CD4-positive, CD25-positive, alpha-beta regulatory T cell (primary cell): ENCODE measurements around the gene UST. TPM values are rescaled to one million over a fixed set of nuclear protein-coding genes. Genes with fewer than 3 reads are reported as not detected.

Experiments used
- ATAC-seq, 2 donors: fragments of 150-1000 bp; cut with Tn5 transposase; one replicate each; pipeline ENCODE4 v1.10.0; 2021; ENCODE audit warnings: low read depth in 2 of 2, moderate number of reproducible peaks in 2 of 2, moderate library complexity in 1 of 2
- DNase-seq, 3 donors: peaks; one replicate each; pipeline versions ENCODE4 v3.0.0 to v3.0.0-alpha.2; 2012 to 2022; ENCODE audit warnings: mixed read lengths in 1 of 3
- H3K27ac ChIP-seq: one replicate; pipeline ENCODE4 v1.7.0; 2013; ENCODE audit warnings: mild to moderate bottlenecking, low read length; ENCODE audit not compliant: insufficient read depth, poor library complexity, severe bottlenecking
- H3K27me3 ChIP-seq: one replicate; pipeline ENCODE4 v1.7.0; 2013; ENCODE audit warnings: low read length; ENCODE audit not compliant: control insufficient read depth, insufficient read depth
- H3K36me3 ChIP-seq: one replicate; pipeline ENCODE4 v1.7.0; 2013; ENCODE audit warnings: mild to moderate bottlenecking, low read length, moderate library complexity; ENCODE audit not compliant: control insufficient read depth, insufficient read depth
- H3K4me1 ChIP-seq: 2 replicates; pipeline ENCODE4 v1.7.0; 2013; ENCODE audit warnings: mild to moderate bottlenecking, low read length; ENCODE audit not compliant: insufficient read depth, control insufficient read depth, poor library complexity, severe bottlenecking
- H3K4me3 ChIP-seq: one replicate; pipeline ENCODE4 v1.7.0; 2013; ENCODE audit warnings: low read depth, mild to moderate bottlenecking, low read length, moderate library complexity
- H3K9me3 ChIP-seq, 2 experiments: 1 replicate in 1 of 2; 2 replicates in 1 of 2; pipeline ENCODE4 v1.7.0; 2013; ENCODE audit warnings: low read length in 2 of 2, mild to moderate bottlenecking in 1 of 2, moderate library complexity in 1 of 2; ENCODE audit not compliant: control insufficient read depth in 2 of 2
- H3K27ac Mint-ChIP-seq, 3 donors: one replicate each; pipeline ENCODE4 v1.8.0; 2020 to 2022; ENCODE audit warnings: mild to moderate bottlenecking in 3 of 3, mixed read lengths in 3 of 3, moderate library complexity in 2 of 3
- H3K27me3 Mint-ChIP-seq: one replicate; pipeline ENCODE4 v1.8.0; 2022; ENCODE audit warnings: mild to moderate bottlenecking, mixed read lengths
- H3K36me3 Mint-ChIP-seq: one replicate; pipeline ENCODE4 v1.8.0; 2020; ENCODE audit warnings: mixed read lengths
- H3K4me1 Mint-ChIP-seq, 4 donors: one replicate each; pipeline ENCODE4 v1.8.0; 2020 to 2022; ENCODE audit warnings: mixed read lengths in 4 of 4, mild to moderate bottlenecking in 1 of 4
- H3K4me3 Mint-ChIP-seq, 4 donors: one replicate each; pipeline ENCODE4 v1.8.0; 2020 to 2022; ENCODE audit warnings: mild to moderate bottlenecking in 4 of 4, mixed read lengths in 4 of 4, moderate library complexity in 3 of 4
- H3K9me3 Mint-ChIP-seq, 7 donors: one replicate each; pipeline ENCODE4 v1.8.0; 2020 to 2022; ENCODE audit warnings: mixed read lengths in 7 of 7, mild to moderate bottlenecking in 3 of 7, moderate library complexity in 2 of 7
- polyA plus RNA-seq, 4 donors: library from polyadenylated mRNA; unstranded; fragments of 300-500 nt; fragmentation: Illumina TruSeq; gene quantifications; one replicate each; pipeline ENCODE4 v1.2.3, GENCODE V29; 2021
- total RNA-seq: library from RNA; stranded (reverse); gene quantifications from one replicate; pipeline ENCODE4 v1.2.3, GENCODE V29; 2022

The UST gene
- total and polyA plus RNA-seq, 5 donors from 2014 or later: 1.1 to 2.9 (median 2.5) TPM

GRCh38 chr6:149054559-149055194 is 307.8 kb downstream of the UST start:
- Mint-ChIP-seq H3K4me1 (peaks cover 19 to 39% (median 31%) of the 10 kb centered on the region in 4 donors), H3K36me3 (peaks cover 3% of the 10 kb centered on the region), H3K27me3 (no peaks in the 10 kb centered on the region), H3K4me3 (no peak overlapping the region), H3K9me3 (peaks cover 0 to 2% (median 0%) of the 10 kb centered on the region in 7 donors), H3K27ac (peak overlapping the region in 1 of 3 donors; percentile 79)
- Histone ChIP-seq H3K4me1 (peaks cover 17% of the 10 kb centered on the region), H3K36me3 (no peaks in the 10 kb centered on the region), H3K27me3 (no peaks in the 10 kb centered on the region), H3K4me3 (no peak overlapping the region), H3K27ac (no peak overlapping the region), H3K9me3 (no peaks in the 10 kb centered on the region)
- DNase-seq (no peak), ATAC-seq (no peak)

GRCh38 chr6:149055195-149055899 is 308.5 kb downstream of the UST start:
- H3K27me3 ChIP-seq: no peaks in the 10 kb centered on the region
- Mint-ChIP-seq H3K9me3 (peaks cover 0 to 2% (median 0%) of the 10 kb centered on the region in 7 donors), H3K27ac (no peak overlapping the region), H3K36me3 (peaks cover 3% of the 10 kb centered on the region), H3K27me3 (no peaks in the 10 kb centered on the region), H3K4me1 (peaks cover 20 to 40% (median 30%) of the 10 kb centered on the region in 4 donors), H3K4me3 (no peak overlapping the region)
- no peak overlapping the region for H3K4me3 ChIP-seq
- no peaks in the 10 kb centered on the region for H3K36me3 ChIP-seq
- H3K4me1 ChIP-seq: peaks cover 19% of the 10 kb centered on the region
- ATAC-seq (no peak), DNase-seq (no peak)
- H3K9me3 ChIP-seq: no peaks in the 10 kb centered on the region
- H3K27ac ChIP-seq: no peak overlapping the region

- peaks cover 0 to 2% (median 0%) of the 10 kb centered on the region in 7 donors for H3K9me3 Mint-ChIP-seq
- H3K27ac Mint-ChIP-seq: no peak overlapping the region
- peaks cover 3% of the 10 kb centered on the region for H3K36me3 Mint-ChIP-seq
- DNase-seq: no peak
- no peak overlapping the region for H3K27ac ChIP-seq
- no peaks in the 10 kb centered on the region for H3K27me3 ChIP-seq
- no peak overlapping the region for H3K4me3 Mint-ChIP-seq
- ATAC-seq: no peak
- no peaks in the 10 kb centered on the region for H3K9me3 ChIP-seq
- H3K4me1 Mint-ChIP-seq: peaks cover 25 to 52% (median 32%) of the 10 kb centered on the region in 4 donors
- peaks cover 34% of the 10 kb centered on the region for H3K4me1 ChIP-seq
- H3K27me3 Mint-ChIP-seq: no peaks in the 10 kb centered on the region
- H3K36me3 ChIP-seq: no peaks in the 10 kb centered on the region
- H3K4me3 ChIP-seq: no peak overlapping the region
Observed at GRCh38 chr6:149056777-149057463, 310.1 kb downstream of the UST start.

- Mint-ChIP-seq H3K36me3 (peaks cover 2% of the 10 kb centered on the region), H3K9me3 (peaks cover 0 to 2% (median 0%) of the 10 kb centered on the region in 7 donors), H3K4me1 (peaks cover 23 to 52% (median 28%) of the 10 kb centered on the region in 4 donors), H3K4me3 (no peak overlapping the region), H3K27ac (no peak overlapping the region), H3K27me3 (no peaks in the 10 kb centered on the region)
- H3K9me3 ChIP-seq: no peaks in the 10 kb centered on the region
- no peak overlapping the region for H3K4me3 ChIP-seq
- H3K27me3 ChIP-seq: no peaks in the 10 kb centered on the region
- H3K36me3 ChIP-seq: no peaks in the 10 kb centered on the region
- ATAC-seq: no peak
- no peak overlapping the region for H3K27ac ChIP-seq
- H3K4me1 ChIP-seq: peaks cover 36% of the 10 kb centered on the region
- no peak for DNase-seq
Observed at GRCh38 chr6:149057464-149057840, 310.6 kb downstream of the UST start.

GRCh38 chr6:149059557-149059956 is 312.7 kb downstream of the UST start:
- Histone ChIP-seq H3K4me1 (peaks cover 33% of the 10 kb centered on the region), H3K27me3 (no peaks in the 10 kb centered on the region), H3K9me3 (no peaks in the 10 kb centered on the region), H3K4me3 (peak overlapping the region; percentile 66), H3K36me3 (no peaks in the 10 kb centered on the region), H3K27ac (peak overlapping the region; percentile 74)
- DNase-seq (peak in 1 of 3 donors; percentile 62), ATAC-seq (no peak)
- H3K27me3 Mint-ChIP-seq: no peaks in the 10 kb centered on the region
- peaks cover 17 to 50% (median 24%) of the 10 kb centered on the region in 4 donors for H3K4me1 Mint-ChIP-seq
- peak overlapping the region in 2 of 3 donors; percentile 1 to 93 for H3K27ac Mint-ChIP-seq
- H3K36me3 Mint-ChIP-seq: no peaks in the 10 kb centered on the region
- peak overlapping the region; percentile 16 to 87 (median 84) for H3K4me3 Mint-ChIP-seq
- no peaks in the 10 kb centered on the region for H3K9me3 Mint-ChIP-seq

- Histone ChIP-seq H3K27me3 (no peaks in the 10 kb centered on the region), H3K4me3 (peak overlapping the region; percentile 66), H3K9me3 (no peaks in the 10 kb centered on the region), H3K27ac (peak overlapping the region; percentile 74), H3K36me3 (no peaks in the 10 kb centered on the region), H3K4me1 (peaks cover 35% of the 10 kb centered on the region)
- no peaks in the 10 kb centered on the region for H3K27me3 Mint-ChIP-seq
- DNase-seq (peak; percentile 38 to 86 (median 50)), ATAC-seq (peak; percentile 86 to 92)
- H3K27ac Mint-ChIP-seq: peak overlapping the region; percentile 92 to 94 (median 93)
- peaks cover 17 to 52% (median 24%) of the 10 kb centered on the region in 4 donors for H3K4me1 Mint-ChIP-seq
- H3K4me3 Mint-ChIP-seq: peak overlapping the region; percentile 16 to 87 (median 84)
- no peaks in the 10 kb centered on the region for H3K9me3 Mint-ChIP-seq
- H3K36me3 Mint-ChIP-seq: no peaks in the 10 kb centered on the region
Observed at GRCh38 chr6:149060300-149060984, 313.6 kb downstream of the UST start.

- no peaks in the 10 kb centered on the region for H3K9me3 ChIP-seq
- H3K27me3 ChIP-seq: no peaks in the 10 kb centered on the region
- peaks cover 42% of the 10 kb centered on the region for H3K4me1 ChIP-seq
- no peaks in the 10 kb centered on the region for H3K27me3 Mint-ChIP-seq
- peak overlapping the region; percentile 92 to 94 (median 93) for H3K27ac Mint-ChIP-seq
- peaks cover 25 to 59% (median 30%) of the 10 kb centered on the region in 4 donors for H3K4me1 Mint-ChIP-seq
- peak overlapping the region; percentile 74 for H3K27ac ChIP-seq
- H3K36me3 ChIP-seq: no peaks in the 10 kb centered on the region
- H3K4me3 Mint-ChIP-seq: peak overlapping the region; percentile 16 to 87 (median 84)
- H3K36me3 Mint-ChIP-seq: no peaks in the 10 kb centered on the region
- H3K9me3 Mint-ChIP-seq: peaks cover 0 to 3% (median 0%) of the 10 kb centered on the region in 7 donors
- ATAC-seq (no peak), DNase-seq (no peak)
- peak overlapping the region; percentile 66 for H3K4me3 ChIP-seq
Observed at GRCh38 chr6:149060985-149061760, 314.3 kb downstream of the UST start.
